CD4-positive, alpha-beta T cell (primary cell): ENCODE data around the gene SSR3. TPM values are rescaled to one million over a fixed set of nuclear protein-coding genes. Genes with fewer than 3 reads are reported as not detected.

Experiments used
- ATAC-seq: fragments of 200-7000 bp; cut with Tn5 transposase; one replicate; pipeline ENCODE4 v1.10.0; 2022; ENCODE audit warnings: mild to moderate bottlenecking; ENCODE audit not compliant: poor library complexity
- CTCF ChIA-PET: fragments of 350-600 bp; sonication (Branson Sonifier 250); formaldehyde crosslinking; loops from one replicate; lab custom pipeline; 2021; ENCODE audit warnings: antibody characterized with exemption, inconsistent platforms; lab: Charles Lee
- POLR2A ChIA-PET: fragments of 350-600 bp; sonication (Branson Sonifier 250); formaldehyde crosslinking; loops from one replicate; lab custom pipeline; 2021; ENCODE audit warnings: antibody characterized with exemption, inconsistent platforms; lab: Charles Lee
- DNase-seq, 14 experiments: peaks; one replicate each; pipeline ENCODE4 v3.0.0-alpha.2; 2013 to 2020; ENCODE audit warnings: mixed read lengths in 2 of 14
- H3K27ac ChIP-seq, 2 donors: one replicate each; pipeline versions ENCODE4 v1.5.1 to v1.7.0; 2013; ENCODE audit warnings: low read length in 2 of 2, low read depth in 1 of 2, mild to moderate bottlenecking in 1 of 2
- H3K27me3 ChIP-seq, 2 experiments: 1 replicate in 1 of 2; 2 replicates in 1 of 2; pipeline versions ENCODE4 v1.6.1 to v1.7.0; 2013; ENCODE audit warnings: low read length in 2 of 2, control low read depth in 1 of 2, mild to moderate bottlenecking in 1 of 2, moderate library complexity in 1 of 2; ENCODE audit not compliant: insufficient read depth in 2 of 2, control insufficient read depth in 1 of 2
- H3K36me3 ChIP-seq: one replicate; pipeline ENCODE4 v1.6.1; 2013; ENCODE audit warnings: low read length, control low read depth; ENCODE audit not compliant: insufficient read depth
- H3K4me1 ChIP-seq: one replicate; pipeline ENCODE4 v1.6.1; 2013; ENCODE audit warnings: low read length, control low read depth; ENCODE audit not compliant: insufficient read depth
- H3K4me3 ChIP-seq: one replicate; pipeline ENCODE4 v1.5.1; 2013; ENCODE audit warnings: mild to moderate bottlenecking, low read length, moderate library complexity
- H3K9me3 ChIP-seq, 2 experiments: 1 replicate in 1 of 2; 2 replicates in 1 of 2; pipeline versions ENCODE4 v1.6.1 to v1.7.0; 2013; ENCODE audit warnings: low read length in 2 of 2, mild to moderate bottlenecking in 2 of 2, control low read depth in 1 of 2, moderate library complexity in 1 of 2; ENCODE audit not compliant: control insufficient read depth in 1 of 2, insufficient read depth in 1 of 2
- H3K27ac Mint-ChIP-seq: one replicate; pipeline ENCODE4 v1.8.0; 2020; ENCODE audit warnings: mixed read lengths
- H3K27me3 Mint-ChIP-seq: one replicate; pipeline ENCODE4 v1.8.0; 2021; ENCODE audit warnings: mixed read lengths
- H3K36me3 Mint-ChIP-seq: one replicate; pipeline ENCODE4 v1.8.0; 2021; ENCODE audit warnings: low read depth, mixed read lengths
- H3K4me1 Mint-ChIP-seq: one replicate; pipeline ENCODE4 v1.8.0; 2021; ENCODE audit warnings: low read depth, mixed read lengths
- H3K4me3 Mint-ChIP-seq: one replicate; pipeline ENCODE4 v1.8.0; 2020; ENCODE audit warnings: mild to moderate bottlenecking, mixed read lengths
- H3K9me3 Mint-ChIP-seq: one replicate; pipeline ENCODE4 v1.8.0; 2020; ENCODE audit warnings: mixed read lengths
- intact Hi-C, 2 experiments: fragments of 100-400 bp; cut with DNase I in 1 of 2; cut with micrococcal nuclease in 1 of 2; formaldehyde crosslinking; loops; one replicate each; pipeline versions ENCODE4 v1.15.1 to v1.9.0; 2023 to 2025; cut with DNase I, micrococcal nuclease
- total RNA-seq, 174 experiments: library from RNA in 2 of 174; stranded (reverse) in 2 of 174; gene quantifications; one replicate each; pipeline ENCODE4 v1.2.3 and lab custom pipeline; 2021 to 2026
- TF ChIP-seq, protein P1 (sequence below): fragments of 200-600 bp; IDR thresholded peaks from one replicate; pipeline ENCODE4 v1.8.0; 2022; ENCODE audit warnings: antibody characterized with exemption, mild to moderate bottlenecking

The SSR3 gene
- total RNA-seq, 2 experiments from 2014 or later: 78.8 to 79.5 TPM

DNA sequence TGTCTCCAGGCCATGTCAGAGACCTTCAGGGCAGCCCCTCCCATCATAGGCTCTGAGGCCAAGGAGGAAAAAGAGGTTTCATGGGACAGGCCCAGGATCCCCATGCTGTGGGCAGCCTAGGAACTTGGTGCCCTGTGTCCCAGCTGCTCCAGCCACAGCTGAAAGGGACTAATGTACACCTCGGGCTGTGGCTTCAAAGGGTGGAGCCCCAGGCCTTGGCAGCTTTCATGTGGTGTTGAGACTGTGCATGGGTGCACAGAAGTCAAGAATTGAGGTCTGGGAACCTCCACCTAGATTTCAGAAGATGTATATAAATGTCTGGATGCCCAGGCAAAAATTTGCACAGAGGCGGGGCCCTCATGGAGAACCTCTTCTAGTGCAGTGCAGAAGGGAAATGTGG, 6.6 kb upstream of the SSR3 start:
- H3K36me3 ChIP-seq: no peaks in the 10 kb centered on the region
- ATAC-seq (no peak), DNase-seq (no peak)
- Mint-ChIP-seq H3K27ac (no peak overlapping the region), H3K9me3 (no peaks in the 10 kb centered on the region), H3K4me1 (no peaks in the 10 kb centered on the region), H3K4me3 (no peak overlapping the region), H3K27me3 (peaks cover 18% of the 10 kb centered on the region), H3K36me3 (no peaks in the 10 kb centered on the region)
- TF ChIP-seq, protein P1, sequence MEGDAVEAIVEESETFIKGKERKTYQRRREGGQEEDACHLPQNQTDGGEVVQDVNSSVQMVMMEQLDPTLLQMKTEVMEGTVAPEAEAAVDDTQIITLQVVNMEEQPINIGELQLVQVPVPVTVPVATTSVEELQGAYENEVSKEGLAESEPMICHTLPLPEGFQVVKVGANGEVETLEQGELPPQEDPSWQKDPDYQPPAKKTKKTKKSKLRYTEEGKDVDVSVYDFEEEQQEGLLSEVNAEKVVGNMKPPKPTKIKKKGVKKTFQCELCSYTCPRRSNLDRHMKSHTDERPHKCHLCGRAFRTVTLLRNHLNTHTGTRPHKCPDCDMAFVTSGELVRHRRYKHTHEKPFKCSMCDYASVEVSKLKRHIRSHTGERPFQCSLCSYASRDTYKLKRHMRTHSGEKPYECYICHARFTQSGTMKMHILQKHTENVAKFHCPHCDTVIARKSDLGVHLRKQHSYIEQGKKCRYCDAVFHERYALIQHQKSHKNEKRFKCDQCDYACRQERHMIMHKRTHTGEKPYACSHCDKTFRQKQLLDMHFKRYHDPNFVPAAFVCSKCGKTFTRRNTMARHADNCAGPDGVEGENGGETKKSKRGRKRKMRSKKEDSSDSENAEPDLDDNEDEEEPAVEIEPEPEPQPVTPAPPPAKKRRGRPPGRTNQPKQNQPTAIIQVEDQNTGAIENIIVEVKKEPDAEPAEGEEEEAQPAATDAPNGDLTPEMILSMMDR: no peak
- no peak overlapping the region for H3K27ac ChIP-seq
- POLR2A ChIA-PET: interaction anchor here (1.1 kb wide), 1 partner anchor 112 kb away, joined by 3 read pairs; no protein-coding TSS in a partner anchor
- no peaks in the 10 kb centered on the region for H3K27me3 ChIP-seq
- CTCF ChIA-PET: no interaction called here
- intact Hi-C loops: no loop called here
- no peaks in the 10 kb centered on the region for H3K9me3 ChIP-seq
- H3K4me3 ChIP-seq: no peak overlapping the region
- H3K4me1 ChIP-seq: no peaks in the 10 kb centered on the region

DNA sequence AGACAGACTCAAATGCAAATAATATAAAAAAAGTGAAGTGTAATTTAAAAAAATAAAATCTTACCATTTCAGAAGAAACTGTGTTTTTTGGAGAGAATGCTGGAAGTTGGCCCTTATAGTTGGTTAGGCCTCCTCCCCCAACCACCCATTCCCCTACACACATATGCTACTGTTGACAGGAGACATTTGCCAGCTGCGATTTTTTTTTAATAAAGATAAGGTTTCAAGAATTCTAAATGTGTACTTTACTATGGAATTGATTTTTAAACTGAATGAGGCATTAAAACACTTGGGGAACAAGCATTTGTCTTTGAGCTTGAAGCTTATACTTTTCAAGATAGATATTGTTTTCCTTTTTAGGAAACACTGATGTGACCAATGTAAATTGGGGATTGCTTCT, 4.4 kb upstream of the SSR3 start:
- Mint-ChIP-seq H3K9me3 (no peaks in the 10 kb centered on the region), H3K4me1 (peaks cover 9% of the 10 kb centered on the region), H3K27ac (no peak overlapping the region), H3K36me3 (peaks cover 12% of the 10 kb centered on the region), H3K27me3 (peaks cover 23% of the 10 kb centered on the region), H3K4me3 (no peak overlapping the region)
- H3K4me3 ChIP-seq: no peak overlapping the region
- CTCF ChIA-PET: no interaction called here
- no peaks in the 10 kb centered on the region for H3K36me3 ChIP-seq
- intact Hi-C loops: loop anchor here (5.0 to 10.0 kb wide), 4 partner anchors 255 to 695 kb away; partner anchors contain the start of gene LEKR1 (in 1 of the 2)
- H3K27me3 ChIP-seq: no peaks in the 10 kb centered on the region
- H3K4me1 ChIP-seq: peaks cover 4% of the 10 kb centered on the region
- no peaks in the 10 kb centered on the region for H3K9me3 ChIP-seq
- ATAC-seq (no peak), DNase-seq (no peak)
- TF ChIP-seq, protein P1: no peak
- POLR2A ChIA-PET: no interaction called here
- H3K27ac ChIP-seq: no peak overlapping the region

DNA sequence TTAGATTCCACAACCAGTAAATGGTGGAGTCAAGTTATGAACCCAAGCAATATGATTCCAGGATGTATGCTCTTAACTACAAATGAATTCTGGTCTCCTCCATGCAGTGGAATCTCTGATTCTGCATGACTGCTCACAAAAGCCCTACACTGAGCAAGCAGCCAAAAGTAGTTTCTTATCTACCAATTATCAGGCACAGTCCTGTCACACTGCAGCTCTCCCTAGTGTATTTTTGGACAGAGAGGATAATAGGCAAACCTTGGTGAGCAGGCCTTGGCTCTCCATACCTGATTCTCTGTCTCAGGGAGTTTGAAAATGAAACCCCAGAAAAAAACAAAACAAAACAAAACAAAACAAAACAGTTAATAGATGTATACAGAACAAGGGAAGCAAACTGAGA, 3.5 kb upstream of the SSR3 start:
- Mint-ChIP-seq H3K36me3 (peaks cover 21% of the 10 kb centered on the region), H3K4me3 (no peak overlapping the region), H3K27me3 (peaks cover 17% of the 10 kb centered on the region), H3K9me3 (no peaks in the 10 kb centered on the region), H3K27ac (no peak overlapping the region), H3K4me1 (peaks cover 19% of the 10 kb centered on the region)
- no peaks in the 10 kb centered on the region for H3K9me3 ChIP-seq
- peaks cover 9% of the 10 kb centered on the region for H3K4me1 ChIP-seq
- no peak overlapping the region for H3K4me3 ChIP-seq
- POLR2A ChIA-PET: no interaction called here
- CTCF ChIA-PET: no interaction called here
- DNase-seq (no peak), ATAC-seq (no peak)
- H3K27me3 ChIP-seq: no peaks in the 10 kb centered on the region
- TF ChIP-seq, protein P1: no peak
- no peak overlapping the region for H3K27ac ChIP-seq
- intact Hi-C loops: loop anchor here (5.0 to 10.0 kb wide), 4 partner anchors 256 to 694 kb away; partner anchors contain the start of gene LEKR1 (in 1 of the 2)
- no peaks in the 10 kb centered on the region for H3K36me3 ChIP-seq
